NOMO-1 treated with dmso at 0.1 percent for 144 hours (cell line): ENCODE measurements around the gene PARD6A.

Experiments used
- DNase-seq: peaks from one replicate; lab custom pipeline; 2025; ENCODE audit not compliant: unreplicated experiment; lab: John Stamatoyannopoulos, UW

Gene PARD6A, protein sequence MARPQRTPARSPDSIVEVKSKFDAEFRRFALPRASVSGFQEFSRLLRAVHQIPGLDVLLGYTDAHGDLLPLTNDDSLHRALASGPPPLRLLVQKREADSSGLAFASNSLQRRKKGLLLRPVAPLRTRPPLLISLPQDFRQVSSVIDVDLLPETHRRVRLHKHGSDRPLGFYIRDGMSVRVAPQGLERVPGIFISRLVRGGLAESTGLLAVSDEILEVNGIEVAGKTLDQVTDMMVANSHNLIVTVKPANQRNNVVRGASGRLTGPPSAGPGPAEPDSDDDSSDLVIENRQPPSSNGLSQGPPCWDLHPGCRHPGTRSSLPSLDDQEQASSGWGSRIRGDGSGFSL

DNA sequence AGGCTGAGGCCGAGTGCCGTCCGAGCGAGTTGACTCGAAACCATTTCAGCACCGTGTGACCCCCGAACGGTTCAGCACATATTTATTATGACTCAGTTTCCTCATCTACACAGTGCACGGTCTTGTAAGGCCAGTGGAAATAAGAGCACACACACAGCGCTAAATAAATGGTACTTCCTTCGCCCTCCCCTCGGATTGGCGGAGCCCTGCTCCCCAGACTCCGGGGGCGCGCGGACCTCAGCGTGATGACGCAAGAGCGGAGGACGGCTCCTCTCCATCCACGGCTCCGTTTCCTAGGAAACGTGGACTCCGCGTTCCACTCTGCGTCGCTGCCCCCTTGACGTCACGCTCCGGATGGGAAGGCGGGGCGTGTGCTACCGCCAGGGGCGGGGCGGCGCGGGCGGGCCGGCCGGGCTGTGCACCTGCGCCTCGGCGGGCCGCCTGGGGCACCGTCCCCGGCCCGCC, at the start of gene PARD6A:
TSS of gene PARD6A (plus strand) at position 397 of the 465 bp plus-strand sequence. CDS start 79 bp downstream, outside the sequence.
- peak; percentile 97 for DNase-seq

DNA sequence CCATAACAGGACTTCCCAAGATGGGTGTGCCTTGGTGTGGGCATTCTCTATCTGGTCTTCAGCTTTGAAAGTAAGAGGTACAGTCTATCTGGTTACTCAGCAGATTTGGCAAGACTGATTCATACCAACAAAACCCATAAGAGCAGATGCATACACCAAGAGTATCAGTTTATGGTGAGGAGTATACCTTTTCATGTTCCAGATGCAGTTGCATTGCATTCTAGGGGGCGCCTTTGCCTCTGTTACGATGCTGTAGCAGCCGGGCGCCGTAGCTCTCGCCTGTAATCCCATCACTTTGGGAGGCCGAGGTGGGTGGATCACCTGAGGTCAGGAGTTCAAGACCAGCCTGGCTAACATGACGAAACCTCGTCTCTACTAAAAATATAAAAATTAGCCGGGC, 47.0 kb upstream of the PARD6A start:
- no peak for DNase-seq

DNA sequence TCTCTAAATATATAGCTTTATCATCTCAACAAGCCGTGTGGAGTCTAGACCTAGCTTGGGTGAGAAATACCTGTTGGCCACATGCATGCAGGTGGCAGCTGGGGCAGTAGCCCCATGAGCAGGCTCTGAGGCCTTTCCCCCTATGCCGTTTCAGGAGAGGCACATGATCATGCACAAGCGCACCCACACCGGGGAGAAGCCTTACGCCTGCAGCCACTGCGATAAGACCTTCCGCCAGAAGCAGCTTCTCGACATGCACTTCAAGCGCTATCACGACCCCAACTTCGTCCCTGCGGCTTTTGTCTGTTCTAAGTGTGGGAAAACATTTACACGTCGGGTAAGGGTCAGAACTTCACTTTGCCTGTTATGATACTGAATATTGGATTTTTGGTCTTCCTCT, 32.5 kb upstream of the PARD6A start:
- no peak for DNase-seq

DNA sequence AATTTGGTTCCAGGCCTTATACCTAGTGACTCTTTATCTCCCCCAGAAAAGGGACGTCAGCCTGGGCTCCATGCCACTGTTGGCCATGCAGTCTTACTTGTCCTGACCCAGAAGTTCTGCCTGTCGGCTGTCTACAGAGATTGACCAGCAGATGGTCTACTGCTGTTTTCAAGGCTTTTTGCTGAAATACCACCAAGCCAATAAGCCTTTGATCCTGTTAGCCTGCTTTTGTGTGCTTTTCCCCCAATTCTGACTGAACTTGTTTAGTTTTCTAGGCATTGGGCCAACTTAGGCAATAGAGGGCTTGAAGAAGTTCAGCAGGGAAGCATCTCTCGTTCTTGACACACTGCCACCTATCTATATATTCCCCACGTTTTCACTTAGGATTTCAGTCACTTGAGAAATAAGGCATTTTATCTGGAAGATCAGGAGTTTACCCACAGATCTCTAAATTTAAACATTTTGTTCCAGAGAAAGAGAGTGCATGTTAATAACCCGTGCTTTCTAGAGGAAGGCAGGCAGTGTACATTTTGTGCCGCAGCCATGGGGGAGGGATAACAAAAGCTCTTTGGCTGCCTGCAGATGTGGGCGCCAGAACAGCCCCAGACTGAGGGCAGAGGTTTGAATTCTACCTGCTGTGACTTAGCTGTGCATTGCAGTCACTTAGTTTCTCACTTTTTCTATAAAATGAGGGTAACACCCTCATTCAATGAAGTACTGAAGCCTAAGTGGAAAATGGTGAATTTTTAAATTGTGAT, 28.2 kb upstream of the PARD6A start:
- DNase-seq = no peak

DNA sequence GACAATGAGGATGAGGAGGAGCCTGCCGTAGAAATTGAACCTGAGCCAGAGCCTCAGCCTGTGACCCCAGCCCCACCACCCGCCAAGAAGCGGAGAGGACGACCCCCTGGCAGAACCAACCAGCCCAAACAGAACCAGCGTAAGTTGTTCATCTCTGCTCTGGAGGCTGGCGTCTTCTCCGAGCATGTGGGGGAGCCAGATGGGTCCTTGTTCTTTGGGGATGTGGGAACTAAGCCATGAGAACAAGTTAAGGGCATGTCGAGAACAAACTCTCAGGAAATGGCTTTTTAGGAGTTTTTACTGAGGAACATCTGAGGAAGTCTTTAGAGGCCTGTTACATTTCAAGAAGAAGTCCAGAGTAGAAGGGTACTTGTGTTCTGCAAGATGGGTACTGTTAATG, 24.0 kb upstream of the PARD6A start:
- DNase-seq = no peak

DNA sequence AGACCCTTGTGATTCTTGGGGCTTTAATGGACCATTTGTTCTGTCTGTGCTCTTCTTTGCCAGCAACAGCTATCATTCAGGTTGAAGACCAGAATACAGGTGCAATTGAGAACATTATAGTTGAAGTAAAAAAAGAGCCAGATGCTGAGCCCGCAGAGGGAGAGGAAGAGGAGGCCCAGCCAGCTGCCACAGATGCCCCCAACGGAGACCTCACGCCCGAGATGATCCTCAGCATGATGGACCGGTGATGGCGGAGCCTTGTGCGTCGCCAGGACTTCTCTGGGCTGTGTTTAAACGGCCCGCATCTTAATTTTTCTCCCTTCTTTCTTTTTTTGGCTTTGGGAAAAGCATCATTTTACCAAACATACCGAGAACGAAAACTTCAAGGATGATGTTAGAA, 23.1 kb upstream of the PARD6A start:
- no peak for DNase-seq

DNA sequence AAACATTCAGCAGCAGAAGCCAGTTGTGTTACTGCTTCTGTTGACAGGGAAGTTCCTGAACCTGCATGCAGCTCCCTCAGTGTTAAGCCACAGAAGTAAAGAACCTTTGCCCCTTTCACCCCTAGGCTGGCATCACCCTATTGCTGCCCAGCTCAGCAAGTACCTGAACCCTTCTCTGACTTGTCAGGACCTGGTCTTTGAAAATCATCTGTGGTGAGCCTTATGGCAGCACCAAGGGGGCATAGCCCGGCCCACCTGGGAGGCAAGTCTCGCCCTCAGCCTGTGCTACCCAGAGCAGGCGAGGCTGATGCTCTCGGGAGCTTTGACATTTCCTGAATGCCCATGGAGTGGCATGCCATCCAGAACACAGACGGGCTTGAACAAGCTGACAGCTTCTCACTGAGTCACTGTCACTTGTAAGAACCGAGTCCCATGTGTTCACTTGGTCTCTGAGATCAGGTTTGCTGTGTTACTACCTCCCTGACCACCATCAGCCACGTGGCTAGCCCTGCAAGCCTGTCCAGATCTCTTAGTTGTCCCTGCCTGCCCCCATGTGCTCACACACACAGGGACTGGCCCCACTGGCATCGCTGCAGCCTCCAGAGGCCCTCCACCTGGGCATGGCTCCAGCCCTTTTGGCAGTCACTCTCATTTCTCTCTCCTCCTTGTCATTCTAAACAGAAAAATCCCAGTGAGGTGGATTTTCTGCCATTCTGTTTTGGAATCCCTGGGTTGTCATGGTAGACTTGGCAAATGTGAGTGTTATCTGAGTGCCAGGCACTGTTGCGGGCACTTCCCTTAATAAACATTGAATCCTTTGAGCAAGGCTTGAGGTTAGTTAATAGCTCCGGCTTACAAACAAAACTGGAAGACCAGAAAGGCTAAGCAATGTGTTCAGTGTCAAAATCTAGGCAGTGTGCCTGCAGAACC, 18.7 kb upstream of the PARD6A start:
- DNase-seq = no peak

DNA sequence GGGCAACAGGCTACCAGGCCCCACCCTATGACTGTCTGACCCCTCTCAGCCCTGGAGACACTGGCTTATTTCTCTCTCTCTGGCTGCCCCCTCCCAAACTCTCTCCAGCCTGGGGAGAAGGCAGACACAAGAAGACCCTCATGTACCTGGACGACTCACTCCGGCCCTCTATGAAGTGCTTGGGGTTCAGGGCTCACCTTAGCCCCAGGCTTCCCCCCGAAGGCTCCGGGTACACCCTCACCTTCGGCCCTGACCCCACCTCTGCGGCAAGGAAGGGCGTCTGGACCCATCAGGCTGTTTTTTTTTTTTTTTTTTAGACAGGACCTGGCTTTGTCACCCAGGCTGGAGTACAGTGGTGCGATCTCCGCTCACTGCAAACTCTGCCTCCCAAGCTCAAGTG, 16.7 kb upstream of the PARD6A start:
- DNase-seq = no peak

DNA sequence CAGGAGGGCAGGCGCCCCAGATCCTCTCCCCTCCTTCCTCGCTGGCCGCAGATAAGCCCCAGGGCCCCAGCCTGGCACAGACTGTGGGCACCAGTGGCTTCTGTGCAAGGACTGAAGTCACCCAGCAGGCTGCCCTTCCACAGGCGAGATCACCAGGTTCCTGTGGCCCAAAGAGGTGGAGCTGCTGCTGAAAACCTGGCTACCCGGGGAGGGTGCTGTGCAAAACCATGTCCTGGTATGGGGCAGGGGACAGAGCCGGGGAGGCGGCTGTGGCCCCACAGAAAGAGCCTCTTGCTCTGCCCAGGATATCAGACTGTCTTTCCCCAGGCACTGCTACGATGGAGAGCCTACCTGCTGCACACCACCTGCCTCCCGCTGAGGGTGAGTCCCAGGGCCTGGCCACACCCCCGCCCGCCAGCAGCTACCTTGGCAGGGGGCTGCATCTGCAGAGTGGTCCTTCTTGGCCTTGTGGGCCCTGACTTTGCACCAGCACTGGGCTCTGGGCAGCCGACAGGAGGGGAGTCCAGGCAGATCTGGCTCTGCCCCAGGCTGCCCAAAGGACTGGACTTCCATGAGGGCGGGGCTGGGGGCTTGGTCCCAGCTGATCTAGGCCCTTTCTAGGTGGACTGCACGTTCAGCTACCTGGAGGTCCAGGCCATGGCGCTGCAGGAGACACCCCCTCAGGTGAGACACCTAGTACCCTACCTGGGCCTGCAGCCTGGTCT, 15.2 kb upstream of the PARD6A start:
- no peak for DNase-seq

DNA sequence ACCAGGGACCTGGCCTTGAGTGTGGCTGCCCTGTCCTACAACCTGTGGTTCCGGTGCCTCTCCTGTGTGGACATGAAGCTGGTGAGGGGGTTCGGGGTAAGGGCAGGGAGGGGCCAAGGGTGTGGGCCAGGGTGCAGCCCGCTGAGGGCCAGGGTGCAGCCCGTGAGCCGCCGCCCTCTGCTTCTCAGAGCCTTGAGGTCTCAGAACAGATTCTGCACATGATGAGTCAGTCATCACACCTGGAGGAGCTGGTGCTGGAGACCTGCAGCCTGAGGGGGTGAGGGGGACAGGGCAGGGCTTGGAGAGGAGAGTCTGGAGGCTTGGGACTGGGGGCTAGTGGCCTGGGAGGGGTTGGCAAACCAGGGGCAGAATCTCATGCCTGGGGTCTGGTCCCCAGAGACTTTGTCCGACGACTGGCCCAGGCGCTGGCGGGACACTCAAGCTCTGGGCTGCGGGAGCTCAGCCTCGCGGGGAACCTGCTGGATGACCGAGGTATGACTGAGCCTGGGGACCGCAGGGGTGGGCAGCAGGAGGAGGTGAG, 13.6 kb upstream of the PARD6A start:
- DNase-seq = no peak

DNA sequence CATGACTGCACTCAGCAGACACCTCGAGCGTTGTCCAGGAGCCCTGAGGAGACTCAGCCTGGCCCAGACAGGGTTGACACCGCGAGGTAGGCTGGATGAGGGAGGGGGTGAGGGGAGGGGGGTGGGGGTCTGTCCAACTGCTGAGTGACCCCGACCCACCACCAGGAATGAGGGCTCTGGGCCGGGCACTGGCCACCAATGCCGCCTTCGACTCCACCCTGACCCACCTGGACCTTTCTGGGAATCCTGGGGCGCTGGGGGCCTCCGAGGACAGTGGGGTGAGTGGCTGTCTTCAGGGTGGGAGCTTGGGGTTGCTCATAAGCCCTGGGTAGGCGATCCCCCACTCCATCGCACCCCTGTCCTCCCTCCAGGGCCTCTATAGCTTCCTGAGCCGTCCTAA, 13.1 kb upstream of the PARD6A start:
- no peak for DNase-seq

DNA sequence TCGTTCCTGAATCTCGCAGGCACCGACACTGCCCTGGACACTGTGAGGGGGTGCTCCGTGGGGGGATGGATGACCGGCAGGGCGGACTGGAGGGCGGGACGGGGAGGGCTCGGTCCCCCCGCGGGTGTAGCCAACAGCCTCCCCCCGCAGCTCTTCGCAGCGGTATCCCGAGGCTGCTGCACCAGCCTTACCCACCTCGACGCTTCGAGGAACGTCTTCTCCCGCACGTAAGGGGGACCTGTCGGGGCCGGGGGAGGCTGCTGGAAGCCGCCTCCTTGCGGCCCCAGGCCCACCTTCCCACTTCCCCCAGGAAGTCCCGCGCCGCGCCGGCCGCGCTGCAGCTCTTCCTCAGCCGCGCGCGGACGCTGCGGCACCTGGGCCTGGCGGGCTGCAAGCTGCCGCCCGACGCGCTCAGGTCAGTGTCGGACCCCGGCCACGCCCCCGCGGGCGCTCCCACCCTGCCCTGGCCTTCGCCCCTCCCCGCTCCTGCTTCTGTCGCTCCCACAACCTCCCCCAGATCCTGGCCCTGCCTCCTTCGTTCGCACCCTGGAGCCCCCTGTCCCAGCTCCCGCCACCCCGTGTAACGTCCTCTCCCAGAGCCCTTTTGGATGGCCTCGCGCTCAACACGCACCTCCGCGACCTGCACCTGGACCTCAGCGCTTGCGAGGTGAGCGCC, 12.5 kb upstream of the PARD6A start:
- no peak for DNase-seq

DNA sequence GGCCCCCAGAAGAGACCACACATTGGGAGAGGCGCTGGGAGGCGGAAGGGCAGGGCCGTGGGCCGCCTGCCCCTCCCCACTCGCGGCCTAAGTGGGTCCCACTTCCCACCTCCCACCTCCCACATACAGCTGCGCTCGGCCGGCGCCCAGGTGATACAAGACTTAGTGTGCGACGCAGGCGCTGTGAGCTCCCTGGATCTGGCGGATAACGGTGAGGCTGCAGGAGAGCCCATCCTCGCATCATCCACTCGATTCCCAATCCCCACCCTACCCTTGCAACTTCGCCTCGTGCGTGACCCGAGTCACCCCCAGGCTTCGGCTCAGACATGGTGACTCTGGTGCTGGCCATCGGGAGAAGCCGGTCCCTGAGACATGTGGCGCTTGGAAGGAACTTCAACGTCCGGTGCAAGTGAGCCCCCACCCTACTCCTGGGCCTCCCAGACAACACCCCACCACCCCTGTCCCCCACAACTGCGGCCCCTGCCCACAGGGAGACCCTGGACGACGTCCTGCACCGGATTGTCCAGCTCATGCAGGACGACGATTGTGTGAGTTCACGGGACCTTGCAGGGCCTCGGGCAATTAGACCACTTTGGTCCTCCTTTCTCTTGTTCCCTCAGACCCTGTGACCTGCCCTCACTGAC, 11.9 kb upstream of the PARD6A start:
- no peak for DNase-seq

DNA sequence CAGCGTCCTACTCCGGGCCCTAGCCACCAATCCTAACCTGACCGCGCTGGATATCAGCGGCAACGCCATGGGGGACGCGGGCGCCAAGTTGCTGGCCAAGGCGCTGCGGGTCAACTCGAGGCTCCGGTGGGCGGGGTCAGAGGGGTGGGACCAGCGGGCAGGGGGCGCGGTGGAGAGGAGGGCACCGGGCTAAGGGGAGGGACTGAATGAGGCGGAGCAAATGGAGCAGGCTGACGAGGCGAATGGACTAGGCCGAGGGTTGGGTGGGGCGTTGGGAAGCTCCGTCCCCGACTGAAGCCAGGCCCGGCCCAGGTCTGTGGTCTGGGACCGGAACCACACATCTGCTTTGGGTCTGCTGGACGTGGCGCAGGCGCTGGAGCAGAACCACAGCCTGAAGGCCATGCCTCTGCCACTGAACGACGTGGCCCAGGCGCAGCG, 11.2 kb upstream of the PARD6A start:
- DNase-seq = no peak

DNA sequence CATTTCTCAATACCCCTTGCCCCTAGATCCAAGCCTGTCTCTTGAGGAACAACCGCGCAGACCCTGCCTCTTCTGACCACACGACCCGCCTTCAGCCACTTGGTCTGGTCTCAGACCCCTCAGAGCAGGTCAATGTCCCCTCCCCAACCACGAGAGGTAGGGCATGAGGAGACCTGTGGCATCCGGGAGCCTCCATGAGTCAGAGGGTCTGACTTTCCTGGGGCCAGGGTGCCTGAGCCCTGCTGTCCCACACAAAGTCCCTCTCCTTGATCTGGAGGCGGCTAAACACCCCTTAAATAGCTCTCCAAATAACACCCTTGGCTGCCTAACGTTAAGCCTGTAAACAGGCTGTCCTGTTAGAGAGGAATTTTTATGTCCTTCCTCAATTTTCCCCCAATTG, 10.7 kb upstream of the PARD6A start:
- no peak for DNase-seq

DNA sequence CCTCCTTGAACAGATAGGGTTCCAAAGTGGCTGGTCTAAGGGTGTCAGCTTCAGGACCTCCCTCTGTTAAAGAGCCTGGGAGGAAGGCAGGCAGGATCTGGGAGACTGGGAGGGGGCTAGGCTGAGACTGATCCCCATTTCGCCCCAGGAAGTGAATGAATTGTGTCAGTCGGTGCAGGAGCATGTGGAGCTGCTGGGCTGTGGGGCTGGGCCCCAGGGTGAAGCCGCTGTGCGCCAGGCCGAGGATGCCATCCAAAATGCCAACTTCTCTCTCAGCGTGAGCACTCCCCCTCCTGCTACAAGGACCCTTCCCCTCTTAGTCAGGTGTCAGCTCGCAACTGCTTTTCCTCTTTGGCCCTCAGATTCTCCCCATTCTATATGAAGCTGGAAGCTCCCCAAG, 9.7 kb upstream of the PARD6A start:
- no peak for DNase-seq

DNA sequence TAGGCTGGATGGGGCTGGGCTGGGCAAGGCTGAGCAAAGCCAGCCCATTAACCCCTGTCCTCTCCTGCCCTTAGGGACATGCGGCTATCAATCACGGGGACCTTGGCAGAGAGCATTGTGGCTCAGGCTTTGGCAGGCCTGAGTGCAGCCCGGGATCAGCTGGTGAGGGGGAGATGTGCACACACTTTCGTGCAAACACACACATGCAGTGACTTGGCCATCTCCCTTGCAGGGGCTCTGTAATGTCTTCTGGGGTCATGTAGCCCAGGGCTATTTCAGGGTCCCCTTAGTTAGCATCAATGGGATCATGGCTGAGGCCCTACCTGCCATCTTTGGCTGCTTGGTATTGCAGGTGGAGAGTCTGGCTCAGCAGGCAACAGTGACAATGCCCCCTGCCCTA, 8.9 kb upstream of the PARD6A start:
- no peak for DNase-seq

DNA sequence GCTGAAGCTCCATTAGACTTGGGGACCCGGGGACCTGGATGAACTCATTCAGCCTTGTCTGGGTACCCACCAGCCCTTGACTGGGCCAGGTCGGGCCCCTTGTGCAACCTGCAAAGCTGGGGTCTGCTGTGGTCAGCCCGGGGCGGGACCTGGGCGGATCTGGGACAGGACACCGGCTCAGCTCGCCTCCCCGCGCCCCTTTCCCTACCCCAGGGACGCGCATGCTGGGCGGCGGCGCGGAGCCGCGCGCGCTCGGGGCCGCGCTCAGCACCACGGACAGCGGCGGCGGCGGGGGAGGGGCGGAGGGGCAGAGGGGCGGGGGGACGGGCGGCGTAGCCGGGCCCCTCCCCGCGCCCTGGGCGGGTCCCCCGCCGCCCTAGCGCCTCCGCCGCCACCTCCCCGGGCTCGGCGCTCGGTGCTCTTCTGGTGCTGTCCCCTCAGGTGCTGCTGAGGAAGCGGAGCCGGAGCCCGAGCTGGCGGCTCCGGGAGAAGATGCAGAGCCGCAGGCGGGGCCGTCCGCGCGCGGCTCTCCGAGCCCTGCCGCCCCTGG, 8.1 kb upstream of the PARD6A start:
- DNase-seq = no peak
